ENCODE results near the gene ZNF324B. TPM values are rescaled to one million over a fixed set of nuclear protein-coding genes. Genes with fewer than 3 reads are reported as not detected.
"Not testable (repeated sequence)": the region's sequence is repeated elsewhere in the genome, so short reads cannot be mapped to it uniquely, and the experiment has no call there.

The ZNF324B gene
- total RNA-seq, 2 experiments from 2014 or later: 9.4 to 10.1 TPM

GRCh38 chr19:58439576-58440554 lies 11.6 kb upstream of the ZNF324B start, which contains the start of gene ZNF132:
TSS of gene ZNF132 (minus strand) at chr19:58440153. CDS start at chr19:58439821, 332 bp downstream.
- peak within 1 kb of the TSS; percentile 92 for H3K4me3 Mint-ChIP-seq
- peaks cover 22% of the 10 kb centered on the region for H3K4me1 Mint-ChIP-seq
- H3K36me3 Mint-ChIP-seq: peaks cover 53% of the 10 kb centered on the region
- peak within 1 kb of the TSS; percentile 94 for H3K27ac Mint-ChIP-seq
- no peaks in the 10 kb centered on the region for H3K27me3 Mint-ChIP-seq
- H3K9me3 Mint-ChIP-seq: peaks cover 45% of the 10 kb centered on the region
- DNase-seq: peak; percentile 94

GRCh38 chr19:58440556-58440955 lies 10.9 kb upstream of the ZNF324B start:
- peaks cover 22% of the 10 kb centered on the region for H3K4me1 Mint-ChIP-seq
- H3K9me3 Mint-ChIP-seq: peaks cover 38% of the 10 kb centered on the region
- H3K27ac Mint-ChIP-seq: peak overlapping the region; percentile 94
- H3K27me3 Mint-ChIP-seq: no peaks in the 10 kb centered on the region
- H3K4me3 Mint-ChIP-seq: peak overlapping the region; percentile 92
- H3K36me3 Mint-ChIP-seq: peaks cover 46% of the 10 kb centered on the region
- no peak for DNase-seq

DNA sequence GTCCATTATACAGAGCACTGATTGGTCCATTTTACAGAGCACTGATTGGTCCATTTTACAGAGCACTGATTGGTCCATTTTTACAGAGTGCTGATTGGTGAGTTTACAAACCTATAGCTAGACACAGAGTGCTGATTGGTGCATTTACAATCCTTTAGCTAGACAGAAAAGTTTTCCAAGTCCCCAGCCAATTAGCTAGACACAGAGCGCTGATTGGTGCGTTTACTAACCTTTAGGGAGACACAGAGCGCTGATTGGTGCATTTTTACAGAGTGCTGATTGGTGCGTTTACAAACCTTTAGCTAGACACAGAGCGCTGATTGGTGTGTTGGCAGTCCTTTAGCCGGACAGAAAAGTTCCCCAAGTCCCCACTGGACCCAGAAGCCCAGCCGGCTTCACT lies 8.4 kb upstream of the ZNF324B start:
- not testable (repeated sequence) for H3K4me3 Mint-ChIP-seq, H3K27ac Mint-ChIP-seq, H3K27me3 Mint-ChIP-seq, DNase-seq
- Mint-ChIP-seq H3K9me3 (peaks cover 26% of the 10 kb centered on the region), H3K36me3 (peaks cover 25% of the 10 kb centered on the region), H3K4me1 (peaks cover 18% of the 10 kb centered on the region)

DNA sequence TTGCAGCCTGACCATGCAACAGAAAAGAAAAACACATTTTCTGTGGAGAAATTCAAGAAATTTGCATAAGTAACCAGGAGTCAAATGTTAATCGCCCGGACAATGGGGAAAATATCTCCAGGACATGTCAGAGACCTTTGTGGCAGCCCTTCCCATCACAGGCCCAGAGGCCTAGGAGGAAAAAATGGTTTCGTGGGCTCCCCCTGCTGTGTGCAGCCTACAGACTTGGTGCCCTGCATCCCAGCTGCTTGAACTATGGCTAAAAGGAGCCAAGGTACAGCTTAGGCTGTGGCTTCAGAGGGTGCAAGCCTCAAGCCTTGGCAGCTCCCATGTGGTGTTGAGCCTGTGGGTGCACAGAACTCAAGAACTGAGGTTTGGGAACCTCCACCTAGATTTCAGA lies 2.6 kb upstream of the ZNF324B start:
- not testable (repeated sequence) for H3K4me3 Mint-ChIP-seq

DNA sequence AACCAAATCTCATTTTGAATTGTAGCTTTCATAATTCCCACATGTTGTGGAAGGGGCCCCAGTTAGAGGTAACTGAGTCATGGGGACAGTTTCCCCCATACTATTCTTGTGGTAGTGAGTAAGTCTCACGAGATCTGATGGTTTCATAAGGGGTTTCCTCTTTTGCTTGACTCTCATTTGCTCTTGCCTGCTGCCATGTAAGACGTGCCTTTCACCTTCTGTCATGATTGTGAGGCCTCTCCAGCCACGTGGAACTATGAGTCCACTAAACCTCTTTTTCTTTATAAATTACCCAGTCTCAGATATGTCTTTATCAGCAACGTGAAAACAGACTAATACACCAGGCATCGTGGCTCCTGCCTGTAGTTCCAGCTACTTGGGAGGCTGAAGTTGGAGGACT lies 1.4 kb upstream of the ZNF324B start:
- H3K4me1 Mint-ChIP-seq: peaks cover 14% of the 10 kb centered on the region
- DNase-seq, H3K4me3 Mint-ChIP-seq, H3K27ac Mint-ChIP-seq: not testable (repeated sequence)
- H3K36me3 Mint-ChIP-seq: peaks cover 11% of the 10 kb centered on the region
- H3K9me3 Mint-ChIP-seq: peaks cover 14% of the 10 kb centered on the region
- peaks cover 32% of the 10 kb centered on the region for H3K27me3 Mint-ChIP-seq

More for the DNA sequence above, 2.6 kb upstream of the ZNF324B start:
- peaks cover 32% of the 10 kb centered on the region for H3K27me3 Mint-ChIP-seq
- not testable (repeated sequence) for DNase-seq, H3K27ac Mint-ChIP-seq
- H3K36me3 Mint-ChIP-seq: peaks cover 11% of the 10 kb centered on the region
- H3K4me1 Mint-ChIP-seq: peaks cover 14% of the 10 kb centered on the region
- peaks cover 14% of the 10 kb centered on the region for H3K9me3 Mint-ChIP-seq

- H3K4me3 Mint-ChIP-seq: peak overlapping the region; percentile 85
- H3K4me1 Mint-ChIP-seq: peaks cover 14% of the 10 kb centered on the region
- H3K36me3 Mint-ChIP-seq: peaks cover 11% of the 10 kb centered on the region
- H3K27ac Mint-ChIP-seq: no peak overlapping the region
- DNase-seq: no peak
- H3K27me3 Mint-ChIP-seq: peaks cover 32% of the 10 kb centered on the region
- H3K9me3 Mint-ChIP-seq: peaks cover 14% of the 10 kb centered on the region
These were observed 515 bp upstream of the ZNF324B start for GRCh38 chr19:58450856-58451357.

- no peak for DNase-seq
- Mint-ChIP-seq H3K27me3 (peaks cover 18% of the 10 kb centered on the region), H3K4me1 (peaks cover 14% of the 10 kb centered on the region), H3K9me3 (peaks cover 8% of the 10 kb centered on the region), H3K4me3 (no peak overlapping the region), H3K27ac (no peak overlapping the region), H3K36me3 (peaks cover 18% of the 10 kb centered on the region)
These were observed 2.3 kb downstream of the ZNF324B start for GRCh38 chr19:58453743-58454142.

DNA sequence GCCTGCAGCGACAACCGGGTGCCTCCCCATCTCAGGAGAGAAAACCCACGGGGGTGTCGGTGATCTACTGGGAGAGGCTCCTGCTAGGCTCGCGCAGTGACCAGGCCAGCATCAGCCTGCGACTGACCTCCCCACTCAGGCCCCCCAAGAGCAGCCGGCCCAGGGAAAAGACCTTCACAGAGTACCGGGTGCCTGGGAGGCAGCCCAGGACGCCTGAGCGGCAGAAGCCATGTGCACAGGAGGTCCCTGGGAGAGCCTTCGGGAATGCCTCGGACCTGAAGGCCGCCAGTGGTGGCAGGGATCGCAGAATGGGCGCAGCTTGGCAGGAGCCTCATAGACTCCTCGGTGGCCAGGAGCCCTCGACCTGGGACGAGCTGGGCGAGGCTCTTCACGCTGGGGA lies 3.9 kb downstream of the ZNF324B start:
- Mint-ChIP-seq H3K4me1 (peaks cover 14% of the 10 kb centered on the region), H3K36me3 (peaks cover 21% of the 10 kb centered on the region), H3K27ac (no peak overlapping the region), H3K9me3 (no peaks in the 10 kb centered on the region), H3K27me3 (peaks cover 10% of the 10 kb centered on the region), H3K4me3 (no peak overlapping the region)
- DNase-seq: no peak

- peaks cover 2% of the 10 kb centered on the region for H3K27me3 Mint-ChIP-seq
- DNase-seq: no peak
- no peak overlapping the region for H3K4me3 Mint-ChIP-seq
- no peak overlapping the region for H3K27ac Mint-ChIP-seq
- peaks cover 9% of the 10 kb centered on the region for H3K4me1 Mint-ChIP-seq
- H3K9me3 Mint-ChIP-seq: no peaks in the 10 kb centered on the region
- peaks cover 21% of the 10 kb centered on the region for H3K36me3 Mint-ChIP-seq
These were observed 4.7 kb downstream of the ZNF324B start for GRCh38 chr19:58456111-58456510.

- H3K9me3 Mint-ChIP-seq: no peaks in the 10 kb centered on the region
- no peak for DNase-seq
- H3K27ac Mint-ChIP-seq: no peak overlapping the region
- peaks cover 15% of the 10 kb centered on the region for H3K36me3 Mint-ChIP-seq
- H3K27me3 Mint-ChIP-seq: no peaks in the 10 kb centered on the region
- peaks cover 3% of the 10 kb centered on the region for H3K4me1 Mint-ChIP-seq
- no peak overlapping the region for H3K4me3 Mint-ChIP-seq
These were observed 8.6 kb downstream of the ZNF324B start for GRCh38 chr19:58460039-58460438.

GRCh38 chr19:58466089-58466759 lies 14.8 kb downstream of the ZNF324B start:
- no peak overlapping the region for H3K27ac Mint-ChIP-seq
- H3K9me3 Mint-ChIP-seq: no peaks in the 10 kb centered on the region
- DNase-seq: no peak
- H3K4me3 Mint-ChIP-seq: peak overlapping the region; percentile 91
- no peaks in the 10 kb centered on the region for H3K27me3 Mint-ChIP-seq
- peaks cover 19% of the 10 kb centered on the region for H3K4me1 Mint-ChIP-seq
- peaks cover 14% of the 10 kb centered on the region for H3K36me3 Mint-ChIP-seq

- H3K4me3 Mint-ChIP-seq: peak within 1 kb of the TSS; percentile 91
- no peaks in the 10 kb centered on the region for H3K9me3 Mint-ChIP-seq
- peak within 1 kb of the TSS; percentile 77 for H3K27ac Mint-ChIP-seq
- no peaks in the 10 kb centered on the region for H3K27me3 Mint-ChIP-seq
- H3K36me3 Mint-ChIP-seq: peaks cover 14% of the 10 kb centered on the region
- peak; percentile 98 for DNase-seq
- H3K4me1 Mint-ChIP-seq: peaks cover 19% of the 10 kb centered on the region
These were observed 15.6 kb downstream of the ZNF324B start, which contains the start of gene ZNF324 for GRCh38 chr19:58466760-58467589. TSS of gene ZNF324 (plus strand) at chr19:58467080. CDS start at chr19:58469186, 2,106 bp downstream.

DNA sequence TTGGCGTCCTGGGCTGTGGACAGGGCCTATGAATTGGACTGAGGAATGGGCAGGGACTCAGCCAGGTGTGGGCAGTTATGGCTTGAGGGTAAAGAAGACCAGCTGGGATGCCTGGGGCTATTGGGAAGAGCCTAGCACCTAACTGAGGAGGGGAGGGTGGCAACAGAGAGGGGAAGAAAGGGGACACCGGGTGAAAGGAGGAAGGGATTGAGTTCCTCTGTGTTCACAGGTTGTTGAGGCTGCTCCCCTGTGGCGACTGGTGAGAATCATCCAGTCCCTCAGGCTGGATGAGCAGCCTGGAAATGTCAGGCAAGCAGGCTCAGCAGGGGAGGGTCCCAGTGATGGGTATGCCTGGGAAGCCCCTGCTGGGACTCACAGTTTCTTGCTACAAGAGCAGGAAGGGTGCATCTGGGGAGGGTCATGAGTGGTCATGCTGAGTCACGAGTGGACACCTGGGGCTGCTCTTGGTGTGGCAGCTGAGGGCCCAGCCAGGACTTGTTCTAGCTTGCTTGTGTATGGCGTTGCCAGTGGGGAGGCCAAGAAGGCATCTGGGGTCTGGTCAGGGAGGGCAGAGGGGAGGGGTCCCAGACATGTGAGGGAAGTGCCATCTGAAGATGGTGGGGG lies 16.9 kb downstream of the ZNF324B start:
- H3K9me3 Mint-ChIP-seq: no peaks in the 10 kb centered on the region
- DNase-seq: no peak
- peak overlapping the region; percentile 25 for H3K27ac Mint-ChIP-seq
- peaks cover 19% of the 10 kb centered on the region for H3K4me1 Mint-ChIP-seq
- H3K4me3 Mint-ChIP-seq: peak overlapping the region; percentile 91
- H3K27me3 Mint-ChIP-seq: no peaks in the 10 kb centered on the region
- peaks cover 22% of the 10 kb centered on the region for H3K36me3 Mint-ChIP-seq

Measured in activated naive CD8-positive, alpha-beta T cell treated with anti-CD3 and anti-CD28 coated beads for 36 hours (primary cell).